GM18508 (cell line): ENCODE measurements around the gene FBXO34.
"Not testable (repeated sequence)": the region's sequence is repeated elsewhere in the genome, so short reads cannot be mapped to it uniquely, and the experiment has no call there.

Experiments
- ATAC-seq: cut with Tn5 transposase; IDR thresholded peaks from one replicate; pipeline ENCODE4 v1.9.1; 2021; ENCODE audit warnings: moderate number of reproducible peaks; ENCODE audit not compliant: insufficient read depth, unreplicated experiment

Gene FBXO34

GRCh38 chr14:55306938-55307589 is 35.8 kb downstream of the FBXO34 start:
- ATAC-seq, result no peak

GRCh38 chr14:55309154-55309553 is 37.9 kb downstream of the FBXO34 start:
- ATAC-seq, result no peak

- no peak for ATAC-seq
Measured at GRCh38 chr14:55309761-55310365, 38.6 kb downstream of the FBXO34 start.

GRCh38 chr14:55312379-55313030 is 41.3 kb downstream of the FBXO34 start:
- ATAC-seq, result not testable (repeated sequence)

- ATAC-seq, result no peak
Measured at GRCh38 chr14:55313480-55313879, 42.3 kb downstream of the FBXO34 start.

GRCh38 chr14:55314449-55314848 is 43.2 kb downstream of the FBXO34 start:
- ATAC-seq, result no peak

- no peak for ATAC-seq
Measured at GRCh38 chr14:55316564-55316963, 45.3 kb downstream of the FBXO34 start.

GRCh38 chr14:55317542-55318306 is 46.5 kb downstream of the FBXO34 start:
- no peak for ATAC-seq

GRCh38 chr14:55318694-55319093 is 47.5 kb downstream of the FBXO34 start:
- ATAC-seq, result no peak

- ATAC-seq, result no peak
Measured at GRCh38 chr14:55323910-55324309, 52.7 kb downstream of the FBXO34 start.

GRCh38 chr14:55324812-55325211 is 53.6 kb downstream of the FBXO34 start:
- ATAC-seq, result no peak

- ATAC-seq, result no peak
Measured at GRCh38 chr14:55327179-55327578, 56.0 kb downstream of the FBXO34 start.

GRCh38 chr14:55328317-55328716 is 57.1 kb downstream of the FBXO34 start:
- ATAC-seq, result no peak

- ATAC-seq, result no peak
Measured at GRCh38 chr14:55329999-55330710, 58.9 kb downstream of the FBXO34 start.

- ATAC-seq, result no peak
Measured at GRCh38 chr14:55332654-55333570, 61.7 kb downstream of the FBXO34 start.

GRCh38 chr14:55333711-55334485 is 62.7 kb downstream of the FBXO34 start:
- no peak for ATAC-seq

- no peak for ATAC-seq
Measured at GRCh38 chr14:55336162-55336561, 64.9 kb downstream of the FBXO34 start.

- ATAC-seq, result no peak
Measured at GRCh38 chr14:55336691-55337090, 65.5 kb downstream of the FBXO34 start.

- no peak for ATAC-seq
Measured at GRCh38 chr14:55339770-55340169, 68.5 kb downstream of the FBXO34 start.
